GM19324 (cell line): Measurements from ENCODE around the gene ATG16L2.

ENCODE experiments used
- ATAC-seq: cut with Tn5 transposase; IDR thresholded peaks from one replicate; pipeline ENCODE4 v1.9.1; 2021; ENCODE audit warnings: mild to moderate bottlenecking, moderate library complexity; ENCODE audit not compliant: unreplicated experiment, low FRiP score

ATG16L2 gene, protein sequence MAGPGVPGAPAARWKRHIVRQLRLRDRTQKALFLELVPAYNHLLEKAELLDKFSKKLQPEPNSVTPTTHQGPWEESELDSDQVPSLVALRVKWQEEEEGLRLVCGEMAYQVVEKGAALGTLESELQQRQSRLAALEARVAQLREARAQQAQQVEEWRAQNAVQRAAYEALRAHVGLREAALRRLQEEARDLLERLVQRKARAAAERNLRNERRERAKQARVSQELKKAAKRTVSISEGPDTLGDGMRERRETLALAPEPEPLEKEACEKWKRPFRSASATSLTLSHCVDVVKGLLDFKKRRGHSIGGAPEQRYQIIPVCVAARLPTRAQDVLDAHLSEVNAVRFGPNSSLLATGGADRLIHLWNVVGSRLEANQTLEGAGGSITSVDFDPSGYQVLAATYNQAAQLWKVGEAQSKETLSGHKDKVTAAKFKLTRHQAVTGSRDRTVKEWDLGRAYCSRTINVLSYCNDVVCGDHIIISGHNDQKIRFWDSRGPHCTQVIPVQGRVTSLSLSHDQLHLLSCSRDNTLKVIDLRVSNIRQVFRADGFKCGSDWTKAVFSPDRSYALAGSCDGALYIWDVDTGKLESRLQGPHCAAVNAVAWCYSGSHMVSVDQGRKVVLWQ

DNA sequence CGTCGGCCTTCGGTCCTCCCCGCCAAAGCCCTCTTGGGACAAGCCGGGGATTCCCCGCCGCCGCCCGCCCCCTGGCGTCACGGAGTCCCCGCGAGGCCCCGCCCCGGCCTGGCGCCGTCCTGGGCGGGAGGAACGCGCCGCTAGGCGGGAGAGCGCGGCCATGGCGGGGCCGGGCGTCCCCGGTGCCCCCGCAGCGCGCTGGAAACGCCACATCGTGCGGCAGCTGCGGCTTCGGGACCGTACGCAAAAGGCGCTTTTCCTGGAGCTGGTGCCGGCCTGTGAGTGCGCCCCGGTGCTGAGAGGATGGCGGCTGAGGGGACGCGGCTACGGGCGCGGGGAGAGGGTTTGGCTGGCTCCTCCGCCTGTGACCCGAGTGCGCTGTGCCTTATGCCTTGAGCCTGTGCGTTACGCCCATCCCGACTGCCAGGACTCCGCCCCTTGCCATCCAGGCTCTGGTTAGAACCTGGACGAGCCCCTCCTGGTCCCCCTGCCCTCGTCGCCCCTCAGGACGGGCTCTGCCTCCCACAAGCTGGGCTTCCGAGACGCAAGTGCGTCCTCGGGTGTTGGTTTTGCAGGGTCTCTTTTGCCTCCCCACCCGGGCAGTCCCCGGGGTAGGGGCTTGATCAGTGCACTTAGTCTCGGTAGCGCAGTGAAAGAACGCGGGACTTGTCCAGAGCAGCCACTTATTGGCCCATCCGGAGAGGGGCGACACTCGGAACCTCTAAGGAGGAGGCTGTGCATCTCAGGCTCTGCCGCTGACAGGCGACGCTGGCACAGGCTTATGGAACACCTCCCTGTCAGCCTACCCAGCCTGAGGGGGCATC lies at the start of gene ATG16L2:
Gene ATG16L2, plus strand, starts transcription at position 126 of the 824 bp plus-strand sequence. Its CDS starts 35 bp downstream, at position 161.
- peak; percentile 68 for ATAC-seq

DNA sequence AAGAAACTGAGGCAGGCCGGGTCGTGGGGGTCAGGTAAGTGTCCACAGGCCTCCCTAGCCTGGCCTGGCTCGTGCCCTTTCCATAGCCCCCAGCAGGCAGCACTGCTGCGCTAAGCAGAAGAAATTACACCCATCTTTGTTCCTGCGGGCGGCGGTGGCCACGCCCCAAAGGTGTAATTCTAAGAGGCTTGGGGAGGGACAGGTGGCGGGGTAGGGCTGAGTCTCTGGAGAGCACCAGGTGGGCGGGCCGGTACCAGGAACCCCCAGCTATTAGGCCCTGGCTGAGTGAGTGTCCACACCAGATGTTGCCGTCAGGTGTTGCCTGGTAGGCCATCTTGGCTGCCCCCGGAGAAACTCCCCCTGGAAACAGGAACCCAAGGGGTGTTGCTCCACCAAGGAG lies 49.7 kb upstream of the ATG16L2 start:
- ATAC-seq: no peak

DNA sequence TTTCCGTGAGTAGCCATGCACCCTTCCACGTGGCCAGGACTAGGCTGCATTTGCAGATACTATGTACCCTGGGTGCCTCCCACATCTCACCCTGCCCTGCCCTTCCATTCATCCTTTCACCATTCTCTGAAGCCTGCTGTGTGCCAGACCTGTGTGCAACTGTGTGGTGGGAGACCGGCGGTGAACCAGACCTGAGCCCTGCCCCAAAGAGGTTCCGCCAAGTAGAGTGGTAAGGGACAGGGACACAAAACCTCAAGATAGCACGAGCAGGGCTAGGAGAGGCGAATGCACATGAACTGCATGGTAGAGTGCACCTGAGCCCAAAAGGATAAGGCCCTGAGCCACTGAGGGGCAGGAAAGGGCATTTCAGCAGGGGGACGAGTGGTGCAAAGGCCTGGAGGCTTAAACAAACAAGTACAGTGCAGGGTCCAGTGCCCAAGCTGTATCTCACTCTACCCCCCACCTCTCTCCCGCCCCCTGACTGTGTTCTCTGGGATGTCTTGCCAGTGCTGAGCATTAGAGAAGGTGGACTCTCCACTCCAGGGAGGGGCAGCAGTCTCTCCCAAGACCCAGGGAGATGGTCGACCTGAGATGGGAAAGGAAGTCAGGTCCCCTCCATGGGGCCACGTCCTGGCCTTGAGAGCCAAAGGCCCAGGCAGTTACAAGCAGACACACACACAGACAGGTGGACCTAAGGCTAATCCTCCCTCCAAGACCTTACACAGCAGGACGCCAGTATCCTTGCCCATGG lies 47.9 kb upstream of the ATG16L2 start:
- no peak for ATAC-seq

DNA sequence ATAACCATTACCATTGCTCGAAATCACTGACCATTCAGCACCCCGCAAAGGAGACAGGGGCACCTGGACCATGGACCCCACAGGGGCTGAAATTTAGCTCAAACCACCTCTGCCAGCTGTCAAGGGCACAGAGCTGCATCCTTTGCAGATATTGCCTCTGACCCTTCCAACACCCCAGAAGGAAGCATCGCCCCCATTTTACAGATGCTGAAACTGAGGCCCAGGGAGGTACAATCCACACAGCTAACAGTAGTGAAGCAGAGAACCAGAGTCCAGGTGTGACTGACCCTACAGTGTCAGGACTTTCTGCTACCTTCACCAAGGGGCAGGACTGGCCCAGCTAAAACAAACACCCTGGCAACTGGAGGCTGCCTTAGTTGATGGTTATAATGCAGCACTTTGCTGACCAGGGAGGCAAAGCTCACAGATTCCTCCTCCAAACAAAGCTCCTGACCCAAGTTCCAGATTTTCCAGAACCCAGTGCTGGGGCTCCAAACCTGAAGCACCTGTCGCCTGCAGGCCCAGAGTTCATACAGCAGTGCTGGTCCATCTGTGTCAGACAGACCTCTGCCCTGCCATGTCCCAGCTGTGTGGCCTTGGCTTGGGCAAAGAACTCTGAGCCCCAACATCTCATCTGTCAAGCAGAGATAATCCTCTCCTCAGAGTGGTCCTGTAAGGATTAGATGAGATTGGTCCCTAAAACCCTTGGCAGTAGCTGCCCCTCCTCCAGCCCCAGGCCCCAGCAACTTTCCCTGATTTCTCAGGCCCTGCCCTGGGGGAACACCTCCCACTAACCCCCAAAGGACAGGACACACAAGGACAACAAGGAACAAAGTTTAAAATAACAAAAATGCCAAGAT lies 46.8 kb upstream of the ATG16L2 start:
- ATAC-seq: no peak

DNA sequence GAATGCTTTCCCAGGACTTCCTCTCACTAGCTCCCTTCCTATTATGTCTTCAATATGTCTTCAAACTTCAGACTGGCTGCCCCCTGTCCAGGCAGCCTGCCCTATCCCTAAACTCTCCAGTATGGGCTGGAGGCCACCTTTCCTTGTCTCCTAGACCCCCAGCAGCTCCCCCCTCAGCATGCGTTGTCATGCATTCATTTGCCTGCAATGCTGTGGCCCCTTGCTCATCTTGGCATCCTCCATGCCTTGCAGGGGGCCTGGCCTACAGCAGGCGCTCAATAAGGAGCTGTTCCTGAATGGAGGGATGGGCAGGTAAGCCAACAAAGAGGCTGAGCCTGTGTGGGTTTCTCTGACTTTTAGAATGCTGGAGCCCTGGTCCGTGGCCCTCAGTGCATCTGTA lies 45.6 kb upstream of the ATG16L2 start:
- ATAC-seq: no peak

DNA sequence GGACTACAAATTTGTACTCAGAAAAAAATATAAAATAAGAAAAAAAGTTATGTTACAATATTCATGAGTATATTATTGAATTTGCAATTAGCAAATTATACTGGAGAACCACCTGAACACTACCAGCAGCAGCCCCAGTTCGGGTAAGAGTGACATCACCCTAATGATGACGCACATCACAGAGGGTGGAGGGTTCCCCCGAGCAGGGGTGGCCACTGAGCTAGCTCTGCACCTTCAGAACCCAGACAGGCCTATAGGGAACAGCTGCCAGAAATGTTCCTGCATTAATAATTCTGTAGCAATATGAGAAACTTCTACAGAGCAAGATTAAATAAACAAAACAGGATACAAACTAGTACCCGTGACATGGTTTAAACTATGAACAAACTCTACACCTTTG lies 44.5 kb upstream of the ATG16L2 start:
- no peak for ATAC-seq

DNA sequence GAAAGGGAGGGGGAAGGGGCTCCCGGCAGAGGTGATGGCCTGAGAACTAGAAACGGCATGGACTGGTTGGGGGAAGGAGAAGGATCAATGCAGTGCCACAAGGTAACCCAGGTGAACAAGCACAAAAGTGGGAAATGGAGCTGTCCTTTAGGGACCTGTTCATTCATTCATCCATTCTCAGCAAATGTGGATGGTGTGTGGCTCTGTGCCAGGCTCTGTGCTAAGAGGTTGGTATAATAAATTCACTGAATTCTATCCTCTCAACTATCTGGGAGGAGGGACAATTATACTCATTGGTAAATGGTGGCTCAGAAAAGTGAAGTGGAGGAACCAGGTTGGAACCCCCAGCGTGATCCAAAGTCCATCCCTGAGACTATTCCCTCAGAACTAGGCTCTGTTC lies 43.4 kb upstream of the ATG16L2 start:
- ATAC-seq: no peak

DNA sequence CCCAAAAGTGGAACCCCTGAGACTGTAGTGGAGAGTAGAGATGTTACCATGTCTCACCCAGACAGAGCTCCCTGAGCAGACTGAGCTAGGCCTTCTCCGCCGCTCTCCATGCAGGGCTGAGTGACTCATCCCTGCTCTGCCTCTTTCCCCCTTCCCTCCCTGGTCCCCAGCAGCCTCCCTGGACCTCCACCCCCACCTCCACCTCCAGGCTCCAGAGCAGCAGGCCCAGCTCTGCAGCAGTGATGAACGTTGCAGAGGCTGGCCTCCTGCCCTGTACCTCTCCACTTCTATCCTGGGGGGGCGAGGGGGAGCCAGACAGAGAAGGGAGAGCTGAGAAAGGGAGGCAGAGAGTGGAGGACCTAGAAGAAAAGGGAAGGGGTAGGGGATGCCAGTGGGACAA lies 42.7 kb upstream of the ATG16L2 start:
- no peak for ATAC-seq

DNA sequence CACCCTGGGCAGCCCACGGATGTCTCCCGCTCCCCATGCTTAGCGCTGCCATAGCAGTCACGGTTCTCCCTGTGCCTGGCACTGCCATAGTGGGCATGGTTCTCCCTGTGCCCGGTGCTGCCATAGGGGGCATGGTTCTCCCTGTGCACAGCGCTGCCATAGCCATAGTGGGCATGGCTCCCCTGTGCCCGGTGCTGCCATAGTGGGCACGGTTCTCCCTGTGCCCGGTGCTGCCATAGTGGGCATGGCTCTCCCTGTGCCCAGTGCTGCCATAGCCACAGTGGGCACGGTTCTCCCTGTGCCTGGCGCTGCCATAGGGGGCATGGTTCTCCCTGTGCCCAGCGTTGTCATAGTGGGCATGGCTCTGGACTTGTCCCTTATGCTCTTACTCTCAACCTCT lies 42.2 kb upstream of the ATG16L2 start:
- no peak for ATAC-seq

DNA sequence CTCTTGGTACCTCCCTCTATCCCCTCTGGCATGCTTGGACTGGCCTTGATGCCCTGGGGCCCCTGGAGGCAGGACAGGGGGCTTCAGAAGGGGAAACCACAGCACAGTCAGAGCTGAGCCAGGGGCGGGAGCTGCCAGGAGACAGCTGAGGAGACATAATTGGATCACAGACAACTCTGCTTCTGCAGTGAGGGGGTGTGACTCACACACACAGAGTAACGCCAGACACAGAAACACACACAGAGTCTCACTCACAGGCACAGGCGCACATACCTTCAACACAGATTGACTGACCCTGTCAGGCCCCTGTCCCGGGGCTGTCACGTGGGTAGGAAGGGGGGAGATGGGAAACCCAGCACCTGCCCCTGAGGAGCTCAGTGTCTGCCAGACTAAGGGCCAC lies 40.9 kb upstream of the ATG16L2 start:
- ATAC-seq: no peak

DNA sequence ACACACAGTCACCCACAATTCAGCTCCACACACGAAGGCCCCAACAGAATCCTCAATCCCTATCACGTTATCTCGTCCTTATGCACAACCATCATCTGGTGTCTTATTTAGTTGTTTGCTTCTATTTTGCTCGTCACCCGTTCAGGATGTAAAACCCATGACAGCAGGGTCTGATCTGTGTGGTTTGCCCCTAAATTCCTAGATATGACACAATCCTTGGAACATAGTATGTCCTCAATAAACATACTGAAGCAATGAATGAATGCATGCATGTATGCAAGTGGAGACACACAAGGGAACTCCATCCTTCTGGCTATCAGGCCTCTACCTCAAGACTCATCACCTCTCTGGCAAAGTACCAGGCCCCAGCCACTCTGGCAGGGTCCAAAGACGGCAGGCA lies 40.5 kb upstream of the ATG16L2 start:
- ATAC-seq: no peak

DNA sequence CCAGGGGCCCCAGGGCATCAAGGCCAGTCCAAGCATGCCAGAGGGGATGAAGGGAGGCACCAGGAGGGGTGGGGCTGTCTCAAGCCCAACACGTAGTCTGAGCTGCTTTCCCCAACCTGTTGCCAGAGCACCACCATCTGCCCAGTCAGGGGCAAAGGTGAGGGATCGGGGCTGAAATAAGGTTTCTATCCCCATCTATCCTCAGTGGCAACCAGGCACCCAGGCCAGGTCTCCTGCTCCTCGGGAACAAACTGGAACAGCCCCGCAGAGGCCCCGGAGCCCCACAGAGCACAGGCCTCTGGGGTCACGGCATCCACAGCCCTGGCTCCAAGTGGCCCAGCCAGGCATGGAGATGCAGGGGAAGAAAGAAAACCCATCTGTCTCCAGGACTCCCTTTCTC lies 39.7 kb upstream of the ATG16L2 start:
- ATAC-seq: no peak

DNA sequence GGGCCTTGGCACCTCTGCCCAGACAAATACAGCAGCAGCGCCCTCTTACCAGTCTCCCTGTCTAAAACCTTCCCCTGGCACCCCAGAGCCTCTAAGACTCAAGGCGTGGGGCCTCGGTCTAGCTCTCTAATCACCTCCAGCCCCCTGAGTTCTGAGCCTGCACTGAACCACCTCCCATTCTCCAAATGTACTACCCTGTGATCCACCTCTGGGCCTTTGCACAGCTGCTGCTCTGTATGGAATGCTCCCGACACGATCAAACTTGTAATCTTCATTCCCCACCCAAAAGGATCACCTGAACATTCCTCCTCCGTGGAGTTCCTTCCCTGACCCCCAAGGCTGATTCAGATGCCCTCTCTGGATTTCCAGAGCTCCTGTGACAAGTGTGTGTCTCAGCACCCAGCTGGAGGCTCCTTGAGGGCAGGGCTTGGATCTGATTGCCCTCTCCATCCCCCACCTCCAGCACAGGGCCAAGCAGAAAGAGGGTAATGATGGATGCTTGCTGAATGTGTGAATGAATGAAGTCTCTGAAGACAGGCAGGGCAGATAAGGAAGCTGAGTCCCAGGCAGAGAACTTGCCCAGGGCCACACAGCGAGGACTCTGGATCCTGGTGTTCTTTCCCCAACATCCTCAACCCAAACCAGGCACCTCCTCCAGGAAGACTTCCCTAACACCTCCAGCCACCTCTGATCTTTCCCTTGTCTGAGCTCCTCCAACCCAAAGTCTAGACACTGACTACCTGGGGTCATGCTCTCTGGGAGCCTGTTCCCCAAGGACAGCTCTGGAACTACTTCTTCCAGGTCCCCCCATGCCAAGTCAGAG lies 38.7 kb upstream of the ATG16L2 start:
- ATAC-seq: no peak

DNA sequence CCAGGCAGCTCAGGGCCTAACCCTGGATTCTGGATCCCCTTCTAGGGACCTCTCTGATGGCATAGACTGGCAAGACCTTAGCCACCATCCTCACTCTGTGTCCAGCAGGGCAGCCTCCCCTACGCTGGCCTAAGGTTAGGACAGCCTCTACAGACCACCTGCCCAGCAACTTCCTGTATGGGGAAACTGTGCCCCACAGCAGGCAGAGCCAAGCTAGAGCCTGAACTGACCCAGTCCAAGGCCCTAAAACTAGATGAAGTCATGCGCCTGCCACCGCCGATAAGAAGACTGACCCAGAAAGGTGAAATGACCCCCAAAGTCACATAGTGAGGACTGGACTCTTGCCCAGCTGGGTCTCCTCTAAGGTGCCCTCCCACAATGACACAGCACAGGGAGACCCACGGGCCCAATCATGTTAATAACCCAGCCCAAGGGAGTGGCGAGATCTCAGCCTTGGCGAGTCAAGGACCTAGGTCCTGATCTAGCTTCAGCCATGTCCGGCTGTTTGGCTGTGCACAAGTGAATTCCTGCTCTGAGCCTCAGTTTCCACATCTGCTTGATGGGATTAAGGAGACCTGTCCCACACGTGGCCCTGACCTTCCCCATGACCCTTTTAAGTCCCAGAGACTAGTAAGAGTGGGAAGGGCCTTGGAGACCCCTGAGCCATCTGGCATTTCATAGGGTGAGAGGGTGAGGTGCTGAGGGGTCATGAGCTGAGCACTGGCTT lies 37.9 kb upstream of the ATG16L2 start:
- ATAC-seq: no peak

DNA sequence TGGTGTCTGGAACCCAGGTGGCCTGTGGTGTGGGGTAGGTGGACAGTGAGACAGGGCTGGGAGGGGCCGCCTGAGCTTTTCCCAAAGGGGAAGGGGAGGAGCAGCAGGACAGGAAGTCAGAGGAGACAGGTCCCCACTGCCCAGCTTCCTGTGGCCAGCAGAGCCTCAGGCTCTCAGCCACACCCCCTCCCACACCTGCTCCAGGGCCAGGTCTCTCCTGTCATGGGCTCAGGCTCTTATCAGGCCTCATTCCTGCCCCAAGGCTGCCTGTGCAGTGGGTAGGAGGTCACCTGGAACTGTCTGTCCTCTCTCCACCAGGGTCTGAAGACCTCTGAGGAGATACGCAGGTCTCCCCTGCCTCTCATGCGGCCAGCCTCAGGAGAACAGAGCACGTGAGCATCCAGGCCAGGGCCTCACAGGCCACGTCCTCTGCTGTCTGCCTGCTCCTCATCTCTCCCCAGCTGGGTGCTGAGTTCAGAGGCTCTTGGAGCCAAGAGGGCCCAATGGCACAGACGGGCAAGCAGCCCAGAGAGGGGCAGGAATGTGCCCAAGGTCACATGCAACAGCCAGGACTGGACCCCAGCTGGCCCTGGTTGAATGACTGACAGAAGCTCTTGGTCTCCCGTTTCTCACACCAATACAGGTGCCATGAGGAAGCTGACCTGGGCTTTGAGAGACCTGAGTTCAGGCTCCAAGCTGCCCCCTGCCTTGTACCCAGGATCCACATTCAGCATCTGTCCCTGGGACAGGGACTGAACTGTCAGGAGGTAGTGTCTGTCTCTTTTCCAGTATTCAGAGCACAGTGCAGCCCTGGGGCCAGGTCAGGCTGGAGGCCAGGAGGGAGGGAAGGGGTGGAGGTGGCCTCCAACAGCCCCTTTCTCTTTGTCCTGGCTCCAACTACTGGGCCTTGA lies 37.1 kb upstream of the ATG16L2 start:
- ATAC-seq: no peak

DNA sequence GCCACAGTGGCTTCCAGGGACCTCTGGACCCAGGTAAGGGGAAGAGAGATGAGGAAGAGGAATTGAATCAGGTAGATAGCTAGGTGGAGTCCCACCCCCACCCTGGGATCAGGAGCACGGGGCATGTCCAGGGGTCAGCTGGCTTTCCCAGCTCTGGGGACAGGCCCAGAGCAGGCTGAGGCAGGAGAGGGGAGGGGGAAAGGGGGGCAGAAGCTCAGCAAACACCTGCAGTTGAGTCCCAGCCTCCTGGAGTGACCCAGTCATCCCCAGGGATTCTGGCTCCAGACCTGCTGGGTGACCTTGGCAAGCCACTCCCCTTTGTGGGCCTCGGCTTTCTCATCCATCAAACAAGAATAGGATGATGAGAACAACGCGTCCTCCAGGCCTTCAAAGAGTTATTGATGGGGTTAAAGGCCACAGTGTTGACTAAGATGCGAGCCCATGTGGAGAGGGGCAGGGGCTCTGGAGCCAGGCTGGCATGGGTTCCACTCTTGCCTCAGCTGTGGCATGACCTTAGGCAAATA lies 36.4 kb upstream of the ATG16L2 start:
- no peak for ATAC-seq
